HCT116 (cell line): ENCODE measurements around the gene NOL3.

ENCODE experiments used
- ATF3 ChIP-seq: IDR thresholded peaks from 2 replicates; pipeline ENCODE4 v1.6.1; 2012
- CTCF ChIP-seq, 3 experiments: fragments of 200-600 bp in 1 of 3; sonication (generic) in 1 of 3; IDR thresholded peaks in 2 of 3; conservative IDR thresholded peaks in 1 of 3; 2 replicates each; pipeline ENCODE4 v1.5.1; 2012 to 2017; ENCODE audit warnings: low read depth in 2 of 3, low read length in 2 of 3, antibody characterized with exemption in 1 of 3, borderline replicate concordance in 1 of 3, control low read depth in 1 of 3, mild to moderate bottlenecking in 1 of 3, mixed read lengths in 1 of 3, mixed run types in 1 of 3, moderate library complexity in 1 of 3; ENCODE audit not compliant: insufficient read depth in 1 of 3
- EZH2 ChIP-seq: fragments of 200-600 bp; sonication (generic); IDR thresholded peaks from 2 replicates; pipeline ENCODE4 v1.6.1; 2017; ENCODE audit warnings: antibody characterized with exemption, mixed run types
- EZH2phosphoT487 ChIP-seq: fragments of 200-600 bp; IDR thresholded peaks from 2 replicates; pipeline ENCODE4 v1.6.1; 2018; ENCODE audit warnings: antibody characterized with exemption, borderline replicate concordance
- POLR2A ChIP-seq: IDR thresholded peaks from 2 replicates; pipeline ENCODE4 v1.7.0; 2011; ENCODE audit warnings: borderline replicate concordance; ENCODE audit not compliant: insufficient read depth, insufficient read length; ENCODE audit errors: extremely low read depth
- RAD21 ChIP-seq: IDR thresholded peaks from 2 replicates; pipeline ENCODE4 v1.6.1; 2012; ENCODE audit warnings: low read depth, mild to moderate bottlenecking
- TCF7L2 ChIP-seq: IDR thresholded peaks from 2 replicates; pipeline ENCODE4 v1.7.0; 2011; ENCODE audit warnings: borderline replicate concordance, inconsistent platforms; ENCODE audit not compliant: insufficient read depth, insufficient read length; ENCODE audit errors: extremely low read depth
- YY1 ChIP-seq: IDR thresholded peaks from 2 replicates; pipeline ENCODE4 v1.6.1; 2011; ENCODE audit warnings: low read length, low read depth, moderate library complexity, mild to moderate bottlenecking; ENCODE audit not compliant: insufficient replicate concordance; ENCODE audit errors: extremely low read depth
- TF ChIP-seq, protein P1 (sequence below): IDR thresholded peaks from 2 replicates; pipeline ENCODE4 v1.6.1; 2012

GRCh38 chr16:67192781-67193361 lies 22.5 kb downstream of the NOL3 start:
- TF ChIP-seq RAD21 (no peak), TCF7L2 (no peak), CTCF (IDR thresholded peaks at IDR 0.05 in 2 of 3, conservative IDR thresholded peaks at IDR 0.05 in 1 of 3; ENCODE audit: borderline replicate concordance in 1 of 3, insufficient read depth in 1 of 3, low read depth in 2 of 3, low read length in 2 of 3) (no peak), POLR2A (no peak), ATF3 (no peak), YY1 (no peak), EZH2phosphoT487 (no peak), EZH2 (no peak)
- TF ChIP-seq, protein P1, sequence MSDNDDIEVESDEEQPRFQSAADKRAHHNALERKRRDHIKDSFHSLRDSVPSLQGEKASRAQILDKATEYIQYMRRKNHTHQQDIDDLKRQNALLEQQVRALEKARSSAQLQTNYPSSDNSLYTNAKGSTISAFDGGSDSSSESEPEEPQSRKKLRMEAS = no peak
